Measurements from ENCODE around the gene MAML1. TPM values are rescaled to one million over a fixed set of nuclear protein-coding genes. Genes with fewer than 3 reads are reported as not detected.

MAML1 gene
- total and polyA plus RNA-seq, 7 donors = 4.6 to 16.0 (median 11.8) TPM

GRCh38 chr5:179730852-179731251 is 1.8 kb upstream of the MAML1 start:
- intact Hi-C loops (cut with DNase I) = loop anchor here in 1 of 2 donors (5.0 kb wide), 1 partner anchor 34 kb away; the partner anchor contains the start of gene CANX
- ATAC-seq (no peak), DNase-seq (no peak)
- no peak for TF ChIP-seq CTCF (IDR thresholded peaks at IDR 0.05)
- 82 to 88% (median 86%) methylated on average over 3 of the region's 3 CpGs for WGBS, 3 donors
- no peaks in the 10 kb centered on the region for H3K9me3 ChIP-seq
- H3K27ac ChIP-seq = no peak overlapping the region
- H3K36me3 ChIP-seq (ENCODE audit: insufficient read depth in 1 of 2, low read depth in 1 of 2) = peaks cover 8 to 54% of the 10 kb centered on the region in 2 donors
- H3K4me3 ChIP-seq = no peak overlapping the region
- peaks cover 30% of the 10 kb centered on the region for H3K4me1 ChIP-seq
- H3K27me3 ChIP-seq (ENCODE audit: insufficient read depth in 3 of 3, low read length in 2 of 3) = no peaks in the 10 kb centered on the region

GRCh38 chr5:179731791-179732411 is 721 bp upstream of the MAML1 start:
- peaks cover 8 to 43% of the 10 kb centered on the region in 2 donors for H3K36me3 ChIP-seq (ENCODE audit: insufficient read depth in 1 of 2, low read depth in 1 of 2)
- H3K27me3 ChIP-seq (ENCODE audit: insufficient read depth in 3 of 3, low read length in 2 of 3) = no peaks in the 10 kb centered on the region
- peak overlapping the region; percentile 94 for H3K27ac ChIP-seq
- no peaks in the 10 kb centered on the region for H3K9me3 ChIP-seq
- 59 to 62% (median 59%) methylated on average over 24 of the region's 24 CpGs for WGBS, 3 donors
- DNase-seq = peak; percentile 37 to 62
- peak overlapping the region; percentile 73 for H3K4me3 ChIP-seq
- intact Hi-C loops (cut with DNase I) = loop anchor here (1.0 to 5.0 kb wide), 3 partner anchors 33 to 87 kb away; partner anchors contain the start of gene CANX (in 2 of the 2)
- no peak for TF ChIP-seq CTCF (IDR thresholded peaks at IDR 0.05)
- peak; percentile 1 to 42 (median 20) for ATAC-seq
- peaks cover 37% of the 10 kb centered on the region for H3K4me1 ChIP-seq

- peaks cover 44% of the 10 kb centered on the region for H3K4me1 ChIP-seq
- no peak for TF ChIP-seq CTCF (IDR thresholded peaks at IDR 0.05)
- WGBS, 3 donors = 0% methylated on average over 32 to 101 of the region's 101 CpGs
- H3K4me3 ChIP-seq = peak overlapping the region; percentile 73
- ATAC-seq (peak; percentile 48 to 60 (median 56)), DNase-seq (peak; percentile 52 to 72)
- intact Hi-C loops (cut with DNase I) = loop anchor here (1.0 to 5.0 kb wide), 3 partner anchors 34 to 86 kb away; partner anchors contain the start of gene CANX (in 2 of the 2)
- H3K36me3 ChIP-seq (ENCODE audit: insufficient read depth in 1 of 2, low read depth in 1 of 2) = peaks cover 6 to 35% of the 10 kb centered on the region in 2 donors
- H3K27ac ChIP-seq = peak overlapping the region; percentile 94
- H3K9me3 ChIP-seq = no peaks in the 10 kb centered on the region
- no peaks in the 10 kb centered on the region for H3K27me3 ChIP-seq (ENCODE audit: insufficient read depth in 3 of 3, low read length in 2 of 3)
Observed at GRCh38 chr5:179732918-179733771, 523 bp downstream of the MAML1 start.

- peaks cover 49% of the 10 kb centered on the region for H3K4me1 ChIP-seq
- intact Hi-C loops (cut with DNase I) = loop anchor here (2.0 to 5.0 kb wide), 2 partner anchors 35 to 36 kb away; partner anchors contain the start of gene CANX (in 2 of the 2)
Observed at GRCh38 chr5:179733772-179734126, 1.1 kb downstream of the MAML1 start.

More at GRCh38 chr5:179733772-179734126, 1.1 kb downstream of the MAML1 start:
- Histone ChIP-seq H3K4me3 (peak overlapping the region; percentile 73), H3K9me3 (no peaks in the 10 kb centered on the region), H3K36me3 (ENCODE audit: insufficient read depth in 1 of 2, low read depth in 1 of 2) (peaks cover 8 to 35% of the 10 kb centered on the region in 2 donors), H3K27me3 (ENCODE audit: insufficient read depth in 3 of 3, low read length in 2 of 3) (no peaks in the 10 kb centered on the region), H3K27ac (peak overlapping the region; percentile 94)
- WGBS, 3 donors = 0 to 3% (median 0%) methylated on average over 2 of the region's 2 CpGs
- DNase-seq (no peak), ATAC-seq (no peak)
- no peak for TF ChIP-seq CTCF (IDR thresholded peaks at IDR 0.05)
